Glomerular visceral epithelial cell (primary cell): Measurements from ENCODE around the gene S100A13.
"Not testable (repeated sequence)": the region's sequence is repeated elsewhere in the genome, so short reads cannot be mapped to it uniquely, and the experiment has no call there.

ENCODE experiments used
- DNase-seq: peaks from one replicate; pipeline ENCODE4 v3.0.0-alpha.2; 2016; ENCODE audit errors: extremely low spot score

Gene S100A13

GRCh38 chr1:153608089-153608682 is 19.1 kb downstream of the S100A13 start:
- DNase-seq = peak; percentile 43

GRCh38 chr1:153607381-153607780 is 19.9 kb downstream of the S100A13 start:
- DNase-seq = no peak

GRCh38 chr1:153606194-153606593 is 21.1 kb downstream of the S100A13 start:
- no peak for DNase-seq

- DNase-seq = no peak
Measured at GRCh38 chr1:153602749-153603148, 24.6 kb downstream of the S100A13 start.

- no peak for DNase-seq
Measured at GRCh38 chr1:153599847-153600246, 27.5 kb downstream of the S100A13 start.

GRCh38 chr1:153598309-153599172 is 28.8 kb downstream of the S100A13 start:
- no peak for DNase-seq

- DNase-seq = peak; percentile 25
Measured at GRCh38 chr1:153597206-153597605, 30.1 kb downstream of the S100A13 start.

- no peak for DNase-seq
Measured at GRCh38 chr1:153592748-153593147, 34.6 kb downstream of the S100A13 start.

GRCh38 chr1:153588482-153588881 is 38.8 kb downstream of the S100A13 start:
- DNase-seq = no peak

- not testable (repeated sequence) for DNase-seq
Measured at GRCh38 chr1:153588033-153588432, 39.3 kb downstream of the S100A13 start.

- DNase-seq = no peak
Measured at GRCh38 chr1:153587314-153587713, 40.0 kb downstream of the S100A13 start.

GRCh38 chr1:153586347-153586746 is 41.0 kb downstream of the S100A13 start:
- no peak for DNase-seq

GRCh38 chr1:153585006-153585405 is 42.3 kb downstream of the S100A13 start:
- no peak for DNase-seq

- no peak for DNase-seq
Measured at GRCh38 chr1:153583976-153584375, 43.3 kb downstream of the S100A13 start.

GRCh38 chr1:153583514-153583913 is 43.8 kb downstream of the S100A13 start:
- not testable (repeated sequence) for DNase-seq

- not testable (repeated sequence) for DNase-seq
Measured at GRCh38 chr1:153582836-153583235, 44.5 kb downstream of the S100A13 start.

GRCh38 chr1:153578936-153579335 is 48.4 kb downstream of the S100A13 start:
- DNase-seq = no peak

GRCh38 chr1:153578490-153578889 is 48.8 kb downstream of the S100A13 start:
- DNase-seq = no peak

- no peak for DNase-seq
Measured at GRCh38 chr1:153577624-153578051, 49.7 kb downstream of the S100A13 start.

GRCh38 chr1:153577138-153577537 is 50.2 kb downstream of the S100A13 start:
- DNase-seq = no peak

- DNase-seq = not testable (repeated sequence)
Measured at GRCh38 chr1:153575497-153575896, 51.8 kb downstream of the S100A13 start.

GRCh38 chr1:153575081-153575491 is 52.2 kb downstream of the S100A13 start:
- not testable (repeated sequence) for DNase-seq

GRCh38 chr1:153573351-153573750 is 54.0 kb downstream of the S100A13 start:
- DNase-seq = no peak
